HG02870 (cell line): ENCODE data around the gene SLC25A6.
A peak's percentile ranks its signal among the peaks of the same experiment; 100 is the strongest.
"Not testable (repeated sequence)": the region's sequence is repeated elsewhere in the genome, so short reads cannot be mapped to it uniquely, and the experiment has no call there.

ENCODE experiments used
- ATAC-seq: cut with Tn5 transposase; IDR thresholded peaks from one replicate; pipeline ENCODE4 v1.9.1; 2021; ENCODE audit warnings: mild to moderate bottlenecking, moderate library complexity; ENCODE audit not compliant: unreplicated experiment

Gene SLC25A6

DNA sequence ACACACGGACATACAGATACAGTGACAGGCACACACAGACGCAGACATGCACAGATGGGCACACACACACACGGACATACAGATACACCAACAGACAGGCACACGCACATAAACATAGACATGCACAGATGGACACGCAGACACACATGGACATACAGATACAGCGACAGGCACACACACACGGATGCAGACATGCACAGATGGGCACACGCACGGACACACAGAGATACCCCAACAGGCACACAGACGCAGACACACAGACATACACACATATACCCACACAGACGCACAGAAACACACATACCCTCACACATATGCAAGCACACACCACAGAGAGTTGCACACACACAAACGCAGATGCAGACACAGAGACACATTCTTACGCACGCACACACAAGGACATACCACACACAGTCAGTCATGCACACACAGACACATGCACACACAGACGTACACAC is 24.4 kb upstream of the SLC25A6 start:
- ATAC-seq, result no peak

DNA sequence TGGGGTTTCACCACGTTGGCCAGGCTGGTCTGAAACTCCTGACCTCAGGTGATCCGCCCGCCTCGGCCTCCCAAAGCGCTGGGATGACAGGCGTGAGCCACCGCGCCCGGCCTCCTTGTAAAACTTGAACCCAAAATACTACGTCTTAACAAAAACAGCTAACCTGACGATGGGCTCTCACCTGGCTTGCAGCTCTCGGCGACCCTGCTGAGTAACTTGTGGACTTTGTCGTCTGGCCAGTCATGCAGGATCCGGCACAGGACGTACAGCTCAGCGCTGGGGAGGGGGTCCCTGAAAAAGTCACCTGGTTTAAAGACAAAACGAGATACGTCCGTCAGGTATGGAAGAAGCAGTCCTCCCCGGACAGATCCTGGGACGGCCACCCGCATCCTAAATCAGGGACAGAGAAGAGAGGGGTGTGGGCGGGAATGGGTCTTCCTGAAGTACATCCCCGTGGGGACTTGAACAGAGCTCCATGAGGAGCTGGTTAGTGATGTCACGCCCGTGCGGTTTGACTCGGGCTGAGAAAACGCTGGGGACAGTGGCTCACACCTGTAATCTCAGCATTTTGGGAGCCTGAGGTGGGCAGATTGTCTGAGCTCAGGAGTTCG is 20.7 kb upstream of the SLC25A6 start:
- no peak for ATAC-seq

DNA sequence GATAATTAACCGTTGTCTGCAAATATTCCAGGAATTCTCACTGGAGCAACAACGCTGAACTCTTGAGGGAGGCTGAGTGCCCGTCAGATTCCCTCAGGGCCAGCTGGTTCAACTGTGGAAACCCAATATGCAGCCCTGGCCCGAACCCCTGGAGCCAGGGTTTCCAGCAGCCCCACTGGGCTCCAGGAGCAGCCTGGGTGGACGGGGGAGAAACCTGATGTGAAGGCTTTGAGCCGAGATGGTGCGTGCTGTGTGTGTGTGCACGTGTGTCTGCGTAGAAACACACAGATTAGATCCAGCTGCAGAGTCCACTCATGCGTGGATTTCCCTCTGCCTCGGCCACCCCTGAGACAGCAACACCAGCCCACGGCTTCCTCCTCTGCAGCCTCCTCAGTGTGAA is 19.4 kb upstream of the SLC25A6 start:
- ATAC-seq, result no peak

DNA sequence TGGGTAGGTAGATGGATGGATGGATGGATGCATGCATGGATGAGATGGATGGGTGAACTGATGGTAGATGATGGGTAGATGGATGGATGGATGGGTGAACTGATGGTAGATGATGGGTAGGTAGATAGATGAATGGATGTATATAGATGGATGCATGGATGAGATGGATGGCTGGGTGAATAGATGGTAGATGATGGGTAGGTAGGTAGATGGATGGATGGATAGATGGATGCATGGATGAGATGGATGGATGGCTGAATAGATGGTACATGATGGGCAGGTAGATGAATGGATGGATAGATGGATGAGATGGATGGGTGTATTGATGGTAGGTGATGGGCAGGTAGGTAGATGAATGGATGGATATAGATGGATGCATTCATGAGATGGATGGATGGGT is 15.1 kb upstream of the SLC25A6 start:
- no peak for ATAC-seq

DNA sequence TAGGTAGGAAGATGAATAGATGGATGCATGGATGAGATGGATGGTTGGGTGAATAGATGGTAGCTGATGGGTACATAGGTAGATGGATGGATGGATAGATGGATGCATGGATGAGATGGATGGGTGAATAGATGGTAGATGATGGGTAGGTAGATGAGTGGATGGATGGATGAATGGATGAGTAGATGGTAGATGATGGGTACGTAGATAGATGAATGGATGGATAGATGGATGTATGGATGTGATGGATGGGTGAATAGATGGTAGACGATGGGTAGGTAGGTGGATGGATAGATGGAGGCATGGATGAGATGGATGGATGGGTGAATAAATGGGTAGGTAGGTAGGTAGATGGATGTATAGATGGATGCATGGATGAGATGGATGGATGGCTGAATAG is 13.9 kb upstream of the SLC25A6 start:
- ATAC-seq, result not testable (repeated sequence)

DNA sequence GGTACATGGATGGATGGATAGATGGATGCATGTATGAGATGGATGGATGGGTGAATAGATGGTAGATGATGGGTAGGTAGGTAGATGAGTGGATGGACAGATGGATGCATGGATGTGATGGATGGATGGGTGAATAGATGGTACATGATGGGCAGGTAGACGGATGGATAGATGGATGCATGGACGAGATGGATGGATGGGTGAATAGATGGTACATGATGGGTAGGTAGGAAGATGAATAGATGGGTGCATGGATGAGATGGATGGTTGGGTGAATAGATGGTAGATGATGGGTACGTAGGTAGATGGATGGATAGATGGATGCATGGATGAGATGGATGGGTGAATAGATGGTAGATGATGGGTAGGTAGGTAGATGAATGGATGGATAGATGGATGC is 12.0 kb upstream of the SLC25A6 start:
- not testable (repeated sequence) for ATAC-seq

DNA sequence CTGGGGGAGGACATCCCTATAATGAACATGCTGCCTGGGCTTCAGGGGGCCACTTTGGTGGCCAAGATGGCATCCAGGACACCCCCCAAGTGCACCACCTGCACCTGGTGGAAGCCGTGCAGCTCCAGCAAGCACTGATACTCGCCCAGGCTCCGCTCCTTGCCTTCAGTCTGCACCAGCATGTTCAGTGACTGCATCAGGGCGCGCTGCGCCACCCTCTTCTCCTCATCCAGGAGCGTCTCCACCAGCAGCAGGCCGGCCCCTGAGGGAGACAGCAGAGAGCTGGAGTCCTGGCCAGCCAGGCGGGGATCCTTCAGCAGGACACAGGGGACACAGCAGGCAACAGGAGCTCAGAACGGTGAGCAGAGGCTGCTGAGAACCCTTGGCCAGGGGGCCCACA is 11.3 kb upstream of the SLC25A6 start:
- ATAC-seq, result no peak

DNA sequence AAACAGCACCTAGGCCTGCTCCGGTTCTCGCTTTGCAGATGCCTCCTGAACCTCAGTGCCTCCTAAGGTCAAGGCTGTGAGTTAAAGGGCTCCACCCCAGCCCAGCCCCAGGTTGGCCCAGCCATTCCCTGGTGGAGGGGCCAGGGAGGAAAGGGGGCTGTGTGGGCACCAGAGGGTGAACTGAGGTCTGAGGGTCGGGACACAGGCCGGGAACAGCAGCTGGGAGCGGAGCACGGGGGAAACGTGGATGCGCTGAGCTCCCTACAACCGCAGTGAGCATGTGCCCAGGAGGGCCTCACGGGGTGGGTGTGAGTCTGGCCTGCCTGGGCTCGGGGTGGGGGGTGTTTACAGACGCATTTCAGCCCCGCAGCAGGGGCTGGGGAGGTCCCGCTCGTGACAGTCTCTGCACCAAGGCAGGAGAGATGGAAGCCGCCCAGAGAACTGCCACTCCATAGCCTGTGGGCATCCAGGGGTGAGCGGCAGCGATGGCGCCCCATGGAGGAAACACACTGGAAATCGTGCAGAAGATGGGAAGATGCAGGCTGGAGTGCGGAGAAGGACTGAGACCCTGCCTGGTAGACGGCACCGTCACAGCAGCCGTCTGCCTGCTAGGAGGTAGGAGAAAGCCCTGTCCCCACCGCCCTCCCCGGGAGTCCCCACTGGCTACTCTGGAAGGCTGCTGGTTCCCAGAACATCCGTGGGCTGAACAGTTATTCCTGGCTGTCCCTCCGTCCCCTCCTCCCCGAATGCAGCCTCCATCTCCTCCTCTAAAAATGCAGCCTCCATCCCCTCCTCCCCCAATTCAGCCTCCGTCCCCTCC is 9.9 kb upstream of the SLC25A6 start:
- no peak for ATAC-seq

DNA sequence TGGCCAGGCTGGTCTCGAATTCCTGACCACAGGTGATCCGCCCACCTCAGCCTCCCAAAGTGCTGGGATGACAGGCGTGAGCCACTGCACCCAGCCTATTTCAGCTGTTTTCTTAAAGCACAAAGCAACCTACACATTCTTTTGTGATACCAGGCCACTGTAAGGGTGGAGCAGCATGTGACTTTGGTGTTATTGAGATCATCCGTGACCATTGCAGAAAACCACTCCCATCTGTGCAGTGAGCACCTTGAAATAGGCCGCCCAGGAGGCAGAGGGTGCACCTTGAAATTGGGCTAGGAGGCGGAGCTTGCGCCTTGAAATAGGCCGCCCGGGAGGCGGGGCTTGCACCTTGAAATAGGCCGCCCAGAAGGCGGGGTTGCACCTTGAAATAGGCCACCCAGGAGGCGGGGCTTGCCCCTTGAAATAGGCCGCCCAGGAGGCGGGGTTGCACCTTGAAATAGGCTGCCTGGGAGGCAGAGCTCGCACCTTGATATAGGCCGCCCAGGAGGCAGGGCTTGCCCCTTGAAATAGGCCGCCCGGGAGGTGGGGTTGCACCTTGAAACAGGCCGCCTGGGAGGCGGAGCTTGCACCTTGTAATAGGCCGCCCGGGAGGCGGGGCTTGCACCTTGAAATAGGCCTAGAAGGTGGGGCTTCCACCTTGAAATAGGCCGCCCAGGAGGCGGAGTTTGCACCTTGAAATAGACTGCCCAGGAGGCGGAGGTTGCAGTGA is 9.0 kb upstream of the SLC25A6 start:
- ATAC-seq, result no peak

DNA sequence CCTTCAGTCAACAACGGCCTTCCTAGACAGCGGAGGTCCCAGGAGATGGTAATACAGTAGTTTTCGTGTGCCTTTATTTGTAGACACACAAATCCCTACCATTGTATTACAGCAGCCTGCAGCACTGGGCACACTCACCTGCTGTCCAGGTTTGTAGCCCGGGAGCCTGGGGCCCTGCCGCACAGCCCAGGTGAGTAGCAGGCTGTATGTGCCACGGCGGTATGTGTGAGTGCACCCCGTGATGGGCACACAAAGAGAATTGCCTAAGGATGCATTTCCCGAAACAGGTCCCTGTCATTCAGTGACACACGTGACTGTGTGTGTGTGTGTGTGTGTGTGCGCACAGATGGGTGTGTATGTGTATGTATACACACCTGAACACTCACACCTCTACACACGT is 8.1 kb upstream of the SLC25A6 start:
- no peak for ATAC-seq

DNA sequence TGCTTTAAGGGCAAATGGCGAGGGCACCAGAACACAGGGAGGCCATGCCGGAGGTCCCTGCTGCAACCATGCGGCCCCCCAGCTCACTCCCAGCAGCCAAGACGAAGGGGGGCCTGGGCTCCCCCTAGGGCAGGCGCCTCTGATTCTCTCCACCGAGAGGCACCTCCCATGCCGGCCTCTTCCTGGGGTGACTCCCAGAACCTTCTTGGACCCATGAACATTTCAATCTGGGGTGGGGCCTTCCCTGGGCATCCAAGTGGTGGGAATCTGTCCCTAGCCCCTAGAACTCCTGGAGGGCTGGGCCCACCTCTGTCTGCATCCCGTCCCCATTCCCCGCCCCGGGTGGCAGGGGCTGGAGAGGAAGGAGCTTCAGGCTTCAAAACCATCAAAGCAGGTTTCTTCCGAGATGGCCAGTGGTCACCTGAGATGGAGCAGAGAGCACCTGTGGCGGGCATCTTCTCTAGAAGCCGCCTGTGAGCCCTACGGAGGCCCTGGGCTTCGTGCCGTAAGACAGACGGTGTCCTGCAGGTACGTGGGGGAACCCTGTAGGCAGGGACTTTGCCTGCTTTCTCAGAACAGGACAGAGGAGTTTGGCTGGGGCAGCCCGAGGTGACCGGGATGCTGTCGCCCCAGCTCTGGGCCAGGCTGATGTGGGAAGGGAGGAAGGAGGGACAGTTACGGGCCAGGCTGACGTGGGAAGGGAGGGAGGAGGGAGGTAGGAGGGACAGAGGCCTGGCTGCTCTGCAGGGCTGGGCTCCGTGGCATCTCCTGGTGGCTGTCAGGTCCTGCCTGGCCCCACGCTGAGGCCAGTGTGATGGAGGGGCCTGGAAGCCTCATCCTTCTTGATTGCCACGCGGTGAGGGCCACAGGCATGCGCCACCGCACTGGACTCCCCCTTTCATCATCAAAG is 6.8 kb upstream of the SLC25A6 start:
- no peak for ATAC-seq

DNA sequence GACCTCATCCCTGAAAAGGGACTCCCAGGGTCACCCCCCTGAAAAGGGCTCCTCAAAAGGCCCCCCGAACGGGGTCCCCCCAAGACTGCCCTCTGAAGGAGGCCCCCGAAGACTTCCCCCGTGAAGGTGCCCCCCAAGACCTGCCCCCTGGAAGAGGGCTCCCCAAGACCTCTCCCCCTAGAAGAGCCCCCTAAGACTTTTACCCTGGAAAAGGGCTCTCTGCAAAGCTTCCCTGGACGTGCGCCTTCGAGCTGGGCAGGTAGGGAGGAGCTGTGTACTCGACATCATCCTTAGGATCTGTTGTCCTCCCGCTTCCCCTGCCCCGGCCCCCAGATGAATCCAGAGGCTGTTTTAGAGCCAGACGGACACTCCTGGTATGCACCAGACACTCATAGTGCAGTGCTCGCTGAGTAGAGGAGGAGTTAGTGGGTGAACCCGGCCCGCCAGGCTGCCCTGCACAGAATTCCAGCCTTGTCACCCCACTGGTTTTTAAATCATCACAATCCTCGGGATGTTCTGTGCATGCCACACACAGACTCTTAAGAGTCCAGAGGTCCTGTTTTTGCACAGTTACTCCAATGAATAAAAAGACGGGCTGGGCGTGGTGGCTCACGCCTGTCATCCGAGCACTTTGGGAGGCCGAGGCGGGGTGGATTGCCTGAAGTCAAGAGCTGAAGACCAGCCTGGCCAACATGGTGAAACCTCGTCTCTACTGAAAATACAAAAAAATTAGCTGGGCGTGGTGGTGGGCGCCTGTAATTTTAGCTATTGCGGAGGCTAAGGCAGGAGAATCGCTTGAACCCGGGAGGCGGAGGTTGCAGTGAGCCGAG is 5.7 kb upstream of the SLC25A6 start:
- ATAC-seq, result no peak

DNA sequence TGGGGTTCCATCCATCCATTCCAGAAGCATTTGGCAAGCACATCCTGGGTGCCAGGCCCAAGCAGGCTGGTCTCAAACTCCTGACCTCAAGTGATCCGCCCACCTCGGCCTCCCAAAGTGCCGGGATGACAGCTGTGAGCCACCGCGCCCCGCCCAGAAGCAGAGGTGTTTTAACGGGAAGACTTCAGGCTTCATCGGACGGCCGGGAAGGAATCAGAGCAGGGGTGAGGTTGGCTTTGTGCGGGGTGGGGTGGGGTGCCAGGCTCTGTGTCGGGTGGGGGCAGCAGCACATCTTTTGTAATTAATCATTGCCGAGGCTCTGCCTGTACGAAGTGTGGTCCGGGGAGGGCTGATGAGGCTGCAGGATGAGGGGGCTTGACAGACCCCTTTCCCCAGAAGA is 5.1 kb upstream of the SLC25A6 start:
- no peak for ATAC-seq

DNA sequence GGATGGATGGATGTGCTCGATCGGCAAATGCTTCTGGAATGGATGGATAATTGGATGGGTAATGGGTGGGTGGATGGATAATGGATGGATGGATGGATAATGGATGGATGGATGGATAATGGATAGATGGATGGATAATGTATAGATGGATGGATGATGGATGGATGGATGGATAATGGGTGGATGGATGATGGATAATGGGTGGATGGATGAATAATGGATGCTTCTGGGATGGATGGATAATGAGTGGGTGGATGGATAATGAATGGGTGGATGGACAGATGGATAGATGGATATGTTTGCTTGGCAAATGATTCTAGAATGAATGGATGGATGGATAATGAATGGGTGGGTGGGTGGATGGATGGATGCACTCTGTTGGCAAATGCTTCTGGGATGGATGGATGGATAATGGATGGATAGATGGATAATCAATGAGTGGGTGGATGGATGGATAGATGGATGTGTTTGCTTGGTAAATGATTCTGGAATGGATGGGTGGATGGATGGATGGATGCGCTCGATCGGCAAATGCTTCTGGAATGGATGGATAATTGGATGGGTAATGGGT is 3.8 kb upstream of the SLC25A6 start:
- no peak for ATAC-seq

DNA sequence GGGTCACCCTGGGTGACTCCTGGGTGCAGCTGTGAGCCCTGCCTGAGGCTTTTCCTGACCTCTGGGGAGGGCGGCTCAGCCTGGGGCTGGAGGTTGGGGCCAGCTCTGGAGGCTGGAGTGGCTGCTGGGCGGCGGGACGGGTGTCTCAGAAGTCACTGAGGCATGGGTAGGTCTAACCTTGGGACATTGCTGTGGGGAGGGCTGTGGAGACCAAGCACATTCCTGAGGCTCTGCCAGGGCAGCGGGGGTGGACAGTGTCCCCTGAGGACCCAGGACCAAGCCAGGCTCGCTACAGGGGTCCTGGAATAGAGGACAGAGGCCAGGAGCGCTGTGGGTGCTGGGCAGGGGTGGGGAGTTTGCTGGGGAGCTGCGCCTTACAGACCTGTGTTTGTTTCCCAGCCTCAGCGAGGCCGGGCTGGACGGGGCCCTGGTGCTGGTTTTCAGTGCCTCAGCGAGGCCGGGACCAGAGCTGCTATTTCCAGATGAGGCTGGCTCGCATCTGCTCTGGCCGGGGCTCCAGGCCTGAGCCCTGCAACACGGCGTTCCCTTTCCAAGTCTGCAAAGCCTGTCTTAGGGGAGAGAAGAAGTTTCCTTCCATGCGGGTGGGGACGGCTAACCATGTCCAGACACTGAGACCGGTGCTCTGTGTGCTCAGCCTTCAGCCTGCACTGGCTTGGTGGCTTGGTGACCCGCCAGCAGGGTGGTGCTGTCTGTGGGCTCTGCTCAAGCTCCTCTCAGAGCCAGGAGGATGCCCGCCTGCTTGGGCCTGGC is 3.0 kb upstream of the SLC25A6 start:
- ATAC-seq, result no peak

DNA sequence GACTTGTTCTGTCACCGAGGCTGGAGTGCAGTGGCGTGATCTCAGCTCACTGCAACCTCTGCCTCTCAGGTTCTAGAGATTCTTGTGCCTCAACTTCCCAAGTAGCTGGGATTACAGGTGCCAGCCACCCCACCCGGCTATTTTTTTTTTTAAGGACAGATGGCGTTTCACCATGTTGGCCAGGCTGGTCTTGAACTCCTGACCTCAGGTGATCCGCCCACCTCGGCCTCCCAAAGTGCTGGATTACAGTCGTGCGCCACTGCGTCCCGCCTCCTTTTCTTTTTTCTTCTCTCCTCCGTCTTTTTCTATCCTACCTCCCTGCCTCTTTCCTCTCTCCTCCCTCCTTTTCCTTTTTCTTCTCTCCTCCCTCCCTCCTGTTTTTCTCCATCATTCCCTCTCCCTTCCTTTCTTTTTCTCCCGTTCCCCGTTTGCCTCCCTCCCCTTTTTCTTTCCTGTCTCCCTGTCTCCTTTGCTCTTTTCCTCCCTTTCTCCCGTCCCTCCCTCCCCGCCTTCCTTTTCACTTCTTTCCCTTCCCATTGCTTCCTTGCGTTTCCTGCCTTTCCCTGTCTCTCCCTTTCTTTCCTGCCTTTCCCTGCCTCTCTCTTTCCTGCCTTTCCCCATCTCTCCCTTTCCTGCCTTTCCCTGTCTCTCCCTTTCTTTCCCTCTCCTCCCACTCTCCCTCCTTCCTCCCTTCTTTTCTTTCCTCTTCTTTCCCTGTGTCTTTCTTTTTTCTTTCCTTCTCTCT is 2.1 kb upstream of the SLC25A6 start:
- no peak for ATAC-seq

DNA sequence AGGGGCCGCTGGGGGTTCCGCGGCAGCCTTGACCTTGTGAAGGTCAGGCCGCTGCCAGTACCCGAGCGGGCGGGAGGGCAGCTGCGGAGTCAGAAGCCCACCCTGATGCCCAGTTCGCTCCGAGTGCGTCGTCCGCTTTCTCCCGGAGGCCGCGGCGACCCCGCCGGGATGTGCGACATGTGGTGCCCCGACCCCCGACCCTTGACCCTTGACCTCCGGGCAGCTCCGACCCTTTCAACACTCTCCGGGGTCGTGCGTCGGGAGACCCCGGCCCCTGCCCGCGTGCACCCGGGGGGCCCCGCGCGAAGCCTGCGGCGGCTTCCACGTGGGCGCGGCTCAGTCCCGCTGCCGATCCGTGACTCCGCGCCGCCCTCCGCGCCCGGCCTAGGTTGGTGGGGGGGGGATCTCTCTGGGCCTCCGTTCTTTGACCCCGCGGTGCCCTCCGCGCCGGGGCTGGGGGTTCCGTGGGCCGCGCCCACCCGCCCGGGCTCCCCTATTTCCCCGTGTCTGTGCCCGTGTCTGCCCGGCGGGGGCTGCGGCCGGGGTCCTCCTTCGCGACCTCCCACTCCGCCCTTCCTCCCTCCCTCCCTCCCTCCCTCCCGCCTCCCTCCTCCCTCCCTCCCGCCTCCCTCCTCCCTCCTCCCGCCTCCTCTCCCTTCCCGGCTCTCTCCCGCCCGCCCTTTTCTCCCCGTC is 609 bp upstream of the SLC25A6 start:
- ATAC-seq, result peak; percentile 17

DNA sequence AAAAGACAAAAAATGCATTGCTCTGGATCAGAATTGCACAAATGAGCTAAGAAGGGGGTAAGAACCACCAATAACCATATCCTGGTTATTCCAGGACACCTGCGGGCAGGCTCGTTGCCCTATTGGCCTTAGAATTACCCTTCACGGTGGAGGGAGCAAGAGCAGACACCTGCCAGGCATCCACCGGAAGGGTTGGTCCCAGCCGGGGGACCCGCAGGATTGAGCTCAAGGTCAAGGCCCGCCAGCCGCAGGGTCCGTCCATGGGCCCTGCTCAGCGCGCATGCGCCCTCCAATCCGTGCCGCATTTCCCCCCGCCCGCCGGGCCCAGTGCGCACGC is 575 bp downstream of the SLC25A6 start:
- ATAC-seq, result peak; percentile 32
